HG03575 (cell line): ENCODE data around the gene B4GALT5.
"Not testable (repeated sequence)": the region's sequence is repeated elsewhere in the genome, so short reads cannot be mapped to it uniquely, and the experiment has no call there.

Experiments used
- ATAC-seq: cut with Tn5 transposase; IDR thresholded peaks from one replicate; pipeline ENCODE4 v1.9.1; 2021; ENCODE audit not compliant: unreplicated experiment, insufficient number of reproducible peaks, low FRiP score; ENCODE audit errors: extremely low read depth

The B4GALT5 gene

DNA sequence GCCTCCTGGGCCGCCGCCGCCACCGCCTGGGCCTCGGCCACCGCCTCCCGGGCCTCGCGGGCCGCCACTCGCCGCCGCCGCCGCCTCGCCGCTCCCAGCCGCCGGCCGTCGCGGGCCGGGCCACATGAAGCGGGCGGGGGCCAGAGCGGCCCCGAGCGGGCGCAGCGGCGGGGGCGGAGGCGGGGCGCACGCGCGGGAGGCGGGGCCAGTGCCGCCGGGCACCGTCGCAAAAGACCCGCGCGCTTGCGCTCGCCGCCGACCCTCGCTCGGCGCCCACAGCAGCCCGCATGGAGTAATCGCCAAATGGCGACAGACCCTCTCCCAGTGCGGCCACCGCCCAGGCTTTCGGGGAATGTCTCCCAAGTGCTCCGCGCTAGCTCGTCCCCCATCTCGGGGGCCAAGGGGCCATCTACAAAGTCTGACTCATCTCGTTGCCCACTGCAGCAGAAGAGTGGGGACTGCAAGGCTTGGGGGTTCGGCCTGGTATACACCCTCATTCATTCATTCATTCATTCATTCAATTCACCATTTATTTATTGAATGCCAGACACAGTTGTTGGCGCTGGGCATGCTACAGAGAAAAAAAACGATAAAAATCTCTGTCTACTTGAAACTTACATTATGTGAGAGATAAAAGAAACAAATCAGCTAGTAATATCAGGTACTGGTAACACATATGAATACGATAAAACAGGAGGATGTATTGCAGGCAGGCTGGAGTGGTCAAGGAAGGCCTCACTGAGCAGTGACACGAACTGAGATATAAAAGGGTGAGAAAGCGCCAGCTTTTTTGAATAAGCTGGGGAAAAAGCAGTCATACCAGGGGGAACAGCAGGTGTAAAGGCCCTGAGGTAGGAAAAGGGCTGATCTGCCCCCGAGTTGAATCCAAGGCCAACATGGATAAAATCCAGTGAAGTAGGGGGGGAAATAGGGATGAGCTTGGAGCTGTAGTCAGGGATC, at the start of gene B4GALT5:
B4GALT5 (minus strand) TSS at position 126 of the 960 bp plus-strand sequence. CDS start 188 bp downstream, outside the sequence.
- ATAC-seq, result no peak

DNA sequence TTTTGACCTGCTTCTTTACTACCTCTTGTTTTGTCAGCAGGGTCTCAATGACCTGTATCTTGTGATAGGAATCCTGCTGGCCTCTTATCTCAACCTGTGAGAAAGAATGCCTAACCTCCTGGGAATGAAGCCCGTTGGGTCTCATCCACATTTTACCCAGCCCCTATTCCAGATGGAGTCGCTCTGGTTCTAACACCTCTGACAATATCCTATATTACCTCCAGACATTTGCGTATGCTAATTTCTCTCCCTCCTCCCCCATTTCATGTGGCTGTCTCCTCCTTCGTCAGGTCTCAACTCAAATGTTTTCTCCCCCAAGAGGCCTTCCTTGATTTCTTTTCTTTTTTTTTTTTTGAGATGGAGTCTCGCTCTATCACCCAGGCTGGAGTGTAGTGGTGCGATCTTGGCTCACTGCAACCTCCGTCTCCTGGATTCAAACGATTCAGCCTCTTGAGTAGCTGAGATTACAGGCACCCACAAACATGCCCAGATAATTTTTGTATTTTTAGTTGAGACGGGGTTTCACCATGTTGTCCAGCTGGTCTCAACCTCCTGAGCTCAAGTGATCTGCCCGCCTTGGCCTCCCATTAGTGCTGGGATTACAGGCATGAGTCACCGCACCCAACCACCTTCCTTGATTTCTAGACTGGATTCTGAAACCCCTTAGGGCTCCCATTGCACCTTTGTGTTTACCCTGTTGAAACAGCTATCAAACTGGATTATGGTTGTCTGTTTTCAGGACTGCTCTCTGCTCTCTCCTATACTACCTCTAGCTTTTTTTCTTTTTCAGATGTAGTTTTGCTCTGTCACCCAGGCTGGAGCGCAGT, 49.5 kb upstream of the B4GALT5 start:
- no peak for ATAC-seq

DNA sequence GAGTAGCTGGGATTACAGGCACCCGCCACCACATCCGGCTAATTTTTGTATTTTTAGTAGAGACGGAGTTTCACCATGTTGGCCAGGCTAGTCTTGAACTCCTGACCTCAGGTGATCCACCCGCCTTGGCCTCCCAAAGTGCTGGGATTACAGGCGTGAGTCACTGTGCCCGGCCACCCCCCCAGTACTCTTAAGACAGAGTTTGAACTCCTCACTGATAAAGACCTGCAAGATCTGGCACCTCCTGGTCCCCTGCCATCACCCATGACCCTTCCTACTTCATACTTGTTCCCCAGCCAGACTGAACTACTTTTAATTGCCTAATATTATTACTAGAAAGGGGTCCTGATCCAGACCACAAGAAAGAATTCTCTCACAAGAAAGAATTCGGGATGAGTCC, 48.2 kb upstream of the B4GALT5 start:
- not testable (repeated sequence) for ATAC-seq

DNA sequence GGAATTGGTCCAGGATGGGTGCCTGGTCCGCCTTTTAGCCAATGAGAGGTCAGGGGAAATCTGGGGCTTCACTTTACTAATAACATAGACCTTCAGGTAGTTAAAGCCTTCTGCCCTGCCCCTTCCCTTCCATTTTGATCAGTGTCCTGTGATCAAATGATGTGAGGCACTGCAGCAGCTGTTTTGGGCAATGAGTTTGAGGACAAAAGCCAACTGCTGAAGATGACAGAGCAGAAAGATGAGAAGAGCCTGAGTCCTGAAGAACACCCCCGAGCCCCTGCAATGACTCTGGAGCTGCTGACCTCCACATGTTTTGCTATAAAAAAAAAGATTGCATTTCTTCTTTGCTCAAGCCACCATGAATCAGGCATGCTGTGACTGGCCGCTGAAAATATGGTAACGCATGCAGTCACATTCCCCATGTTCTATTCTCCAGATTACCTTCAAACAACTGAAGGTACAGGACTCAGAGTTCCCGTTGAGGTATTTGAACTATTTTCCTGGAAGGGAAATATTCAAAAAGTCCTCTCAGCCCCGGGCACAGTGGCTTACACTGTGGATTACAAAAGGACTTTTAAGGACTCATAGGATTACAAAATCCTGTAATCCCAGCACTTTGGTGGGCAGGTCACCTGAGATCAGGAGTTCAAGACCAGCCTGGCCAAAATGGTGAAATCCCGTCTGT, 45.7 kb upstream of the B4GALT5 start:
- no peak for ATAC-seq

- no peak for ATAC-seq
Observed at GRCh38 chr20:49758781-49759180, 45.1 kb upstream of the B4GALT5 start.

DNA sequence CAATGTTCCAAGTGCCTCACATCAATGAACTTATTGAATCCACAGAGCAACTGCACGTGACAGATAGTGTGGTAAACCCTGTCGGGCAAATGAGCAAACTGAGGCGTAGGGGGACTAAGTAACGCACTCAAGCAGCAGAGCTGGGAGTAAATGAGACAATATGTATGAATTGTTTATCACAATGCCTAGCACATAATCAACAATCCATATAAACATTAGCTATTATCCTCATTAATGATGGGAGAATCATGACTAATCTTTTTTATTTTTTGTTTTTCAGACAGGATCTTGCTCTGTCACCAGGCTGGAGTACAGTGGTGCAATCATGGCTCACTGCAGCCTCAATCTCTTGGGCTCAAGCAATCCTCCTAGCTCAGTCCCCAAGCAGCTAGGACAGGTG, 43.9 kb upstream of the B4GALT5 start:
- no peak for ATAC-seq

GRCh38 chr20:49756241-49756640, 42.6 kb upstream of the B4GALT5 start:
- ATAC-seq, result no peak

- no peak for ATAC-seq
Observed at GRCh38 chr20:49754596-49754995, 40.9 kb upstream of the B4GALT5 start.

- no peak for ATAC-seq
Observed at GRCh38 chr20:49753133-49753532, 39.5 kb upstream of the B4GALT5 start.

- ATAC-seq, result no peak
Observed at GRCh38 chr20:49752201-49752903, 38.7 kb upstream of the B4GALT5 start.

DNA sequence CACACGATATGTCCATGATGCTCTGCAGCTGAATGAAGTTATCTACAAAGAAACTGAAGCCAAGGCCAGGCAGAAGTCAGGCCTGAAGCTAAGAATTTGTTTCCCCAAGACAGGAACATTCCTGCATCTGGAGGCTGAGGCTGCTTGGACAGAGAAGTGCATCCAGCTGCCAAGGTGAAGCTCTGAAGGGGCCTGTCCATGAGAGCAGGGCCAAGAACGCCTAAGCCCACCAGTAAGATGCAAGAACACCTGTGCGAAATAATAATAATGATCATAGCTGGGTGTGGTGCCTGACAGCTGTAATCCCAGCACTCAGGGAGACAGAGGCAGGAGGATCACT, 37.7 kb upstream of the B4GALT5 start:
- ATAC-seq, result no peak

DNA sequence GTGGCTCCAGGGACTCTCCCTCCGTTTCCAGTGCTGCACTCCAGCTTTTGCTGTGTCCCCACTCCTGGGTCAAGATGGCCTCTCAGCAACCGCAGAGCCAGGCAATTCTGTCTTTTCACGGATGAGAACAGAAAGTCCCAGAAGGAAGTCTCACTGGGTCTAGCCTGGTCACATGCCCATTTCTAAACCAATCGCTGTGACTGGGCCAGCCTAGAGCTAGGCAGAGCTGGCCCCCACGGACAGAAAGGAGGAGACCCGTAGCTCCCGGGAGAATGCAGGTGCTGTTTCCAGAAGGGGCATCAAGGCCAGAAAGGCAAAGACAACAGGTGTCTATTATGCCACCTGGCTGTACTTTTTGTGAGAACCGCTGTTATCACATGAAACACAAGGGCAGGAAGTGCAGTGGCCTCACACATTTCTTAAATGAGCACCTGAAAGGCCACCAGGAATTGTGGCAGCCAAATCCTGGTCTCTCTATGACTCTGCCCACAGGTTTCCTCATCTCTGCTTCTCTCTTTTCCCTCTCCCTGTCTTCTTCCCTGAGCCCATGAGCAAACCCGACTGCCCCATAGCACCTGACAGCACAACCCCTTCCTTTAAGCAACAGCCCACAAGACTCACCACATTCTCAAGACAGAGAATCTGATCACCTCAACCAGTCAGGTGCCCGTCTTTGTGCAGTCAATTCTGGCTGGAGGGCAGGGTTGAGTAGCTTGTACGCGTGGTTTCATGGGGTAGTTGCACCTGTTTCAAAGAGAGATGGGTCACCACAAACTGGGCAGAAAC, 37.1 kb upstream of the B4GALT5 start:
- ATAC-seq, result no peak

DNA sequence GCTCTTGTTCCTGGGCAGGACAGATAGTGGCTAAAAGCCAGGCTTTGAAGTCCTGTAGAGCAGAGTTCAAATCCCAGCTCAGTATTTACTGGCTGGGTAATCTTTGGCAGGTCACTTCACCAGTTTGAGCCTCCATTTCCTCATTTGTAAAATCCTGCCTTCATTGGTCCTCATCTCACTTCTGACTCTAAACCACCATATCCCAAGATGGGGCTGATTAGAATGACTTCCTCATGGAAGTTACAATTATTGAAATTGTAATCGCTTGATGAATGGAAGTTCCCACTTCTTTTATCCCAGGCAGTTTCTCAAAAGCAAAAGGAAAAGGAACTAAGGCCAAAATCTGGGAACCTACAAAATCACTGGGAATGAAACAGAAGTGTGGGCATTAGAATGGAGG, 35.9 kb upstream of the B4GALT5 start:
- ATAC-seq, result no peak

- ATAC-seq, result no peak
Observed at GRCh38 chr20:49748525-49748838, 34.8 kb upstream of the B4GALT5 start.

GRCh38 chr20:49747707-49748524, 34.2 kb upstream of the B4GALT5 start:
- ATAC-seq, result no peak

DNA sequence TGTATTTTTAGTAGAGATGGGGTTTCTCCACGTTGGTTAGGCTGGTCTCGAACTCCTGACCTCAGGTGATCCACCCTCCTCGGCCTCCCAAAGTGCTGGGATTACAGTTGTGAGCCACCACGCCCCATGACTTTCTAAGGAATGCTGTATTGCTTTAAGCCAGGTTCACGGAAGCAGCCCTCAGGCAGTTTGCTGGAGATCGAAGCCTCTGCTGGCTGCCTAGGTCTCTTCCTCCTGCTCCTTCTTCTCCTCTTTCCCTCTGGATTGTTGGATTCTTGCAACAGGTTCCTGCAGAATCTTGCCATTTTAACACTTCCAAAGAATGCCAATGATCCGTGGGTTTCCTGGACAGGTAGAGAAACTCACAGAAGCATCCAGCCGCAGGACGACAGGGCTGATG, 29.3 kb upstream of the B4GALT5 start:
- no peak for ATAC-seq

DNA sequence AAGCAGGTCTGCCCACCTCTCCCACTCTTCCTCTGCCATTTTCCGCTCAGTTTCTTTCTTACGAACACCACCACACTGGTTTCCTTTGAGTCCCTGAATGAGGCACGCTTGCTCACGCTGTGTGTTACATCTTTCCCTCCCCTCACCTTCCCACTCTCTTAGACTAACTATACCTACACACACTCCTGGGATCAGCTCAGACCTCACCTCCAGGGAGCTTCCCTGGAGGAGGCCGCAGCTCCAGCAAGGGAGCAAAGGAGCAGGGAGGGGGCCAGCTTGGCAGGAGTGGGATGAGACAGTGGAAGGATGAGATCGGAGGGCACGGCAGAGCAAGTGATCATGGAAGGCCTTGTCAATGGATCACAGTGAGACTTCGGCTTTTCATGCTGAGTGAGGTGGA, 28.3 kb upstream of the B4GALT5 start:
- no peak for ATAC-seq

GRCh38 chr20:49740807-49741206, 27.1 kb upstream of the B4GALT5 start:
- ATAC-seq, result no peak
